Measurements from ENCODE around the gene ARPC3. TPM values are rescaled to one million over a fixed set of nuclear protein-coding genes. Genes with fewer than 3 reads are reported as not detected.

Gene ARPC3
- 204 and 243 TPM in 2 replicates for total RNA-seq

DNA sequence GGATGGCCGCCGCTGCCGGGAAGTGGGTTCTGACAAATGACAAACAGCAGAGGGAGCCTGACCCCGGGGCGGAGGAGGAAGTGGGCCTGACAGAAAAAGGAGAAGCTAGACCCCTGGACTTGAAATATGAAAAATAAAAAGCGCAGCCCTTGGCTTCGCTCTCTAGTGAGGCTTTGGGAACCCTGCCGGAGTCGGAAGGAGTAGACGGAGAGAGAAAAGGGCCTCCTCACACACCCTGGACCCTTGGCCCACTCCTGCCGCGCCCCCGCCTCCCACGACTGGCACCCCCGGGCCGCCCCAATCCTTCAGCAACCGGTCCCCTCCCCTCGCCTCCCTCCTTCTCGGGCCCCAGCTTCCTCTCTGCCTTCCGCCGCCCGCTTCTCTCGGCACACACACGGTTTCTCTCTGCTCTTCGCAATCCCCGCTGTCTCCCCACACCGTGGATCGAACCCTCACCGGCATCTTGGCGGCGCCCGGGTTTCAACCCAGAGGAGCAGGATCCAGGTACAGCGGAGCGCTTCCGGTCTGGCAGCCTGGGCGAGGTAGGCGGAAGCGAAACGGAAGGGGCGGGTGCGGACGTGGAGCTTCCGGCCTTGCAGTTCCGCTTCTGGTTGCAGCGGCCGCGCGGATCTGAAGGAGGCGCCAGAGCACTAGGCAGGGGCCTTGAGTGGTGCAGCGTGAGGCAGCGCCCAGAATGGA lies at the start of gene ARPC3:
Gene ARPC3, minus strand, starts transcription at position 539 of the 699 bp plus-strand sequence. Its CDS starts 77 bp downstream, at position 462.

DNA sequence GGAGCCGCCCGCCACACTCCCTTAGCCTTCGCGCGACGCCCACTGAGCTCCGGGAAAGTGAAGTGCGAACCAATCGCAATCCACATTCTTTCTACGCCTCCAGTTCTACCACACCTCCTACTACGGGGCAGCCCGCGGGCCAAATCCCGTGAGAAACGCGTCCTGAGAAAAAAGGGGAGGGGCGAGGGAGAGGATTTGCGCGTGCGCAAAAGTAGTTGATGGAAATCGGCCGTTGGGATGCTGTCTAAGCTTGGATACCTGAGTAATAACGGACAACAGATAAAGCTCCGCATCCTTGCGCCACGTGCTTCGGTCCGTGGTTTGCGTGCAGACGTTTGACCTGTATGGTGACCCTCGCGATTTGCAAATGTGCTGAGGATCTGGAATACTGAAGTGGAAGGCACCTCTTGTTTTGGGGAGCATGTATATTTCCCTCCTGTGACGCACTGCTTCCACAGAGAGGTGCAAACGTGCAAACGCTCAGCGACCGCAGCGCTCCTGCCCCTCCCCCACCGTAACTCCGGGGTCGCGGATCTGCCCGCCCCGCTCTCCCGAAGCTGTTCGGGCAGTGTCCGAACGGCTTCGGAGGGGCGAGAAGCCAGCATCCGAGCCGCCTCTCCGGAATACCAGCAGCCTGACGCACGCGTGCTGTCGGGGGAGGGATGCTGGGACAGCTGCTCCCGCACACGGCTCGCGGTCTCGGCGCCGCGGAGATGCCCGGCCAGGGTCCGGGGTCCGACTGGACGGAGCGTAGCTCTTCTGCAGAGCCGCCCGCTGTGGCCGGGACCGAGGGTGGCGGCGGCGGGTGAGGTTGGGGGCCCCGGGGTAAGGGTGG lies 18.3 kb upstream of the ARPC3 start, which contains the start of the genes FAM216A and GPN3:
Gene FAM216A, plus strand, starts transcription at position 632 of the 835 bp plus-strand sequence. Its CDS starts 31 bp downstream, at position 663.
Gene GPN3, minus strand, starts transcription at position 44 of the 835 bp plus-strand sequence. CDS start 54 bp downstream, outside the sequence.

DNA sequence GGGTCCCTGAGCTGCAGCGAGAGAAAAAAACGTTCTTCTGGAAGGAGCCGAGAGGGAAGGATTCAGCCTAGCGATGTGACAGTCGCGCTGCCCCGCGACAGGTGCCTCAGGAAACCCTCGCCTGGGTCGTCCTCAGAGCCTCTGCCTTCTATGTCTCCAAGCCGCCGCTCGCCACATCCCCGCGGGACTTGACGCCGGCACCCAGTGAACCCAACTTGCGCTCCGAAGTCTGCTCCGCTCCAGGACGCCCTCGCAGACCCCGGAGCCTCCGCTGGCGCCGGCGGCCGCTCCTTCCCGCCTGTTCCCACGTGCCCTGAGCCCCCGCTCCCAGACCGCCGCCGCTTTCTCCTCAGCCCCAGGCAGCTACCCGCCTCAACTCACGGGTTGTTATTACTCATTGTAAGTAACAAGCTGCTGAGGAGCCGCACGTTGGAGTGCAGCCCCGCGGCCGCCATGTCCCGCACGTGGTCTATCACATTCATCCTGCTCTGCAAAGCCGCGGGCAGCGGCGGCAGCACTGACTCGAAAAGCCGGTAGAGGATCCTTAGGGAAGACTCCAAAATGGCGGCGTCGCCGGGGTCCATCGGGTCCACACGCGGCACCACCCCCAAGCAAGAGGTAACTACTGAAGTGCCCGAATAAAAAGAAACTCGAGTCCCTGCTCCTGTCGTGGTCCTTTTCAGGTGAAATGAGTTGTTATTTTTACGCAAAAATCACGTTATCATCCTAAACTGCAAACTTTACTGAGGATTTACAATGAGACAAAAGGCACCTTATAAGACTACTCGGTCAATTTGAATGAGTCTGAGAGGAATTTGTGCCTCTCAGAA lies 46.8 kb downstream of the ARPC3 start, which contains the start of gene ANAPC7:
Gene ANAPC7, minus strand, starts transcription at position 563 of the 830 bp plus-strand sequence. Its CDS starts 81 bp downstream, at position 482.

Other genes starting within 250 kb of the ARPC3 start
- 141 and 150 TPM in 2 replicates for gene ATP2A2, start 169.1 kb downstream of the ARPC3 start, total RNA-seq
- 48.6 and 53.5 TPM in 2 replicates for gene ANAPC7, start 46.6 kb downstream of the ARPC3 start, total RNA-seq
- gene GPN3, start 17.9 kb upstream of the ARPC3 start, total RNA-seq: 13.8 and 17.6 TPM in 2 replicates
- 10.9 and 15.7 TPM in 2 replicates for gene FAM216A, start 18.5 kb upstream of the ARPC3 start, total RNA-seq
- gene VPS29, start 51.8 kb upstream of the ARPC3 start, total RNA-seq: 69.1 and 70.0 TPM in 2 replicates
- gene RAD9B, start 52.0 kb upstream of the ARPC3 start, total RNA-seq: 0.56 and 1.2 TPM in 2 replicates
- 5.6 and 7.0 TPM in 2 replicates for gene PPTC7, start 133.0 kb upstream of the ARPC3 start, total RNA-seq
- gene TCTN1, start 163.8 kb upstream of the ARPC3 start, total RNA-seq: 26.4 and 29.3 TPM in 2 replicates
- 1.7 and 2.3 TPM in 2 replicates for gene HVCN1, start 238.8 kb upstream of the ARPC3 start, total RNA-seq